Kidney capillary endothelial cell (primary cell): ENCODE data around the gene XPNPEP1.
"Not testable (repeated sequence)": the region's sequence is repeated elsewhere in the genome, so short reads cannot be mapped to it uniquely, and the experiment has no call there.

ENCODE experiments used
- DNase-seq: peaks from one replicate; pipeline ENCODE4 v3.0.0-alpha.2; 2018; ENCODE audit warnings: low spot score

XPNPEP1 gene

GRCh38 chr10:109924087-109924486 is 776 bp upstream of the XPNPEP1 start:
- no peak for DNase-seq

GRCh38 chr10:109922358-109922975 is 844 bp downstream of the XPNPEP1 start:
- DNase-seq, result no peak

GRCh38 chr10:109920016-109920415 is 3.3 kb downstream of the XPNPEP1 start:
- no peak for DNase-seq

- DNase-seq, result no peak
Measured at GRCh38 chr10:109919220-109919619, 4.1 kb downstream of the XPNPEP1 start.

GRCh38 chr10:109918707-109919106 is 4.6 kb downstream of the XPNPEP1 start:
- DNase-seq, result not testable (repeated sequence)

GRCh38 chr10:109915566-109915965 is 7.7 kb downstream of the XPNPEP1 start:
- DNase-seq, result no peak

GRCh38 chr10:109914966-109915365 is 8.3 kb downstream of the XPNPEP1 start:
- DNase-seq, result peak; percentile 44

- DNase-seq, result no peak
Measured at GRCh38 chr10:109913306-109913892, 9.9 kb downstream of the XPNPEP1 start.

GRCh38 chr10:109912335-109913281 is 10.7 kb downstream of the XPNPEP1 start:
- no peak for DNase-seq

- DNase-seq, result no peak
Measured at GRCh38 chr10:109911903-109912302, 11.4 kb downstream of the XPNPEP1 start.

- no peak for DNase-seq
Measured at GRCh38 chr10:109906316-109906715, 17.0 kb downstream of the XPNPEP1 start.

GRCh38 chr10:109904397-109904796 is 18.9 kb downstream of the XPNPEP1 start:
- no peak for DNase-seq

- no peak for DNase-seq
Measured at GRCh38 chr10:109902992-109903947, 20.0 kb downstream of the XPNPEP1 start.

GRCh38 chr10:109899356-109900331 is 23.7 kb downstream of the XPNPEP1 start:
- no peak for DNase-seq

GRCh38 chr10:109898666-109899355 is 24.5 kb downstream of the XPNPEP1 start:
- DNase-seq, result no peak

GRCh38 chr10:109898007-109898406 is 25.3 kb downstream of the XPNPEP1 start:
- DNase-seq, result no peak

- DNase-seq, result no peak
Measured at GRCh38 chr10:109895848-109896247, 27.5 kb downstream of the XPNPEP1 start.

- no peak for DNase-seq
Measured at GRCh38 chr10:109895095-109895818, 28.1 kb downstream of the XPNPEP1 start.

- DNase-seq, result no peak
Measured at GRCh38 chr10:109894516-109894915, 28.8 kb downstream of the XPNPEP1 start.
